HEK293T (cell line): ENCODE data around the gene SATB2.

ENCODE experiments used
- HDGF ChIP-seq: fragments of 450-650 bp; IDR thresholded peaks from 2 replicates; pipeline ENCODE4 v1.6.1; 2017; ENCODE audit warnings: antibody characterized with exemption, borderline replicate concordance
- SP1 ChIP-seq: fragments of 450-650 bp; IDR thresholded peaks from 2 replicates; pipeline ENCODE4 v1.6.1; 2017
- ZNF384 ChIP-seq: fragments of 450-650 bp; IDR thresholded peaks from 2 replicates; pipeline ENCODE4 v1.6.1; 2016

- TF ChIP-seq ZNF384 (no peak), HDGF (no peak), SP1 (no peak)
Observed at GRCh38 chr2:199392363-199392762, 65.4 kb downstream of the SATB2 start.
